Measurements from ENCODE around the gene FAU.

- TF ChIP-seq CTCF (IDR thresholded peaks at IDR 0.05 in 8 of 11, conservative IDR thresholded peaks at IDR 0.05 in 3 of 11) (no peak), POLR2AphosphoS5 (IDR thresholded peaks at IDR 0.05) (no peak), POLR2A (IDR thresholded peaks at IDR 0.05) (no peak)
Measured at GRCh38 chr11:65133724-65134123, 11.8 kb upstream of the FAU start.

All from spleen (tissue), 7 donors.